ENCODE measurements around the gene MYEOV.

MYEOV gene

DNA sequence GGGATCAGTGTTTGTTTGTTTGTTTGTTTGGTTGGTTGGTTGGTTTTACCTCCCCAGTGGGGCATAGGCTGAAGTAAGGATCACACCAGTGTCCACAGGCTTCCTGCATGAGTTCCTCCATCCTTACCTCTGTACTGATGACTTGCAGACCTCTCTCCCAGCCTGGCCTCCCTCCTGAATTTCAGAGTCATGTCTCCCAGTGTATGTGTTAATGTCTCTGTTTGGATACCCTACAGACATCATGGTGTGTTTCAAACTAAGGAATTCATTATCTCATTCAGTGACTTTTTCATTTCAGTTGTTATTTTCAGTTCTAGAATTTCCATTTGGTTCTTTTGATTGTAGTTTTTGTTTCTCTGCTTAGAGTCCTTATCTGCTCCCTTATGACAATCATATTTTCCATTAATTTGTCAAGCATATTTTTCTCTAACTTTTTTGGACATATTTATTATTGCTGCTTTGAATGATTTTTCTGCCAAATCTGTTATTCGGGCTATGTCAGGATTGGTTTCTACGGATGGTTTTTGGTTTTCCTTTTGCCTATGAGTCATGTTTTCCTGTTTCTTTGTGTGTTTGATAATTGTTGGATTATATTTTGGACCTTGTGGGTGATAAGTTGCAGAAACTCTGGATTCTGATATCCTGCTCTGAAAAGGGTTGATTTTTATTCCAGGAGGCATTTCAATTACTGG is 23.6 kb downstream of the MYEOV start:
- H3K4me1 Mint-ChIP-seq: peaks cover 12% of the 10 kb centered on the region
- CTCF ChIA-PET: no interaction called here

DNA sequence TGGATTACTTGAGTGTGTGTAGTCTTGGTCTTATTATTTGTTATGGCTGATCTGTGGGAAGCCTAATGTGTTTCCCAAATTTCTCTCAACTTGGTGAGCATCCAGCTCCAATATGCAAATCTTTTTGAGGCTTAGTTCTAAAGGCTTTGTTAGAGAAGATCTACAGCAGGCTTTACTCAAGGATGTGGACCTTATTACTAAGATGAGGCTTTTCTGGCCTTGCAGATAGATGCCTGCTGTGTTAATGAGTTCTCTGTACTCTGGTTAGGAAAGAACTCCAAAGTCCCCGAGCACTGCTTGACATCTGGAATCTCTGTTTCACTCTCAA is 24.1 kb downstream of the MYEOV start:
- peaks cover 1% of the 10 kb centered on the region for H3K36me3 Mint-ChIP-seq
- peaks cover 9% of the 10 kb centered on the region for H3K4me1 Mint-ChIP-seq
- DNase-seq: no peak
- peaks cover 15% of the 10 kb centered on the region for H3K27me3 Mint-ChIP-seq
- CTCF ChIA-PET: no interaction called here
- no peak overlapping the region for H3K4me3 Mint-ChIP-seq
- H3K9me3 Mint-ChIP-seq: peaks cover 6% of the 10 kb centered on the region
- H3K27ac Mint-ChIP-seq: no peak overlapping the region

More for the DNA sequence above, 23.6 kb downstream of the MYEOV start:
- Mint-ChIP-seq H3K27me3 (peaks cover 15% of the 10 kb centered on the region), H3K36me3 (peaks cover 1% of the 10 kb centered on the region), H3K9me3 (peaks cover 6% of the 10 kb centered on the region), H3K27ac (no peak overlapping the region), H3K4me3 (no peak overlapping the region)
- DNase-seq: peak; percentile 14

DNA sequence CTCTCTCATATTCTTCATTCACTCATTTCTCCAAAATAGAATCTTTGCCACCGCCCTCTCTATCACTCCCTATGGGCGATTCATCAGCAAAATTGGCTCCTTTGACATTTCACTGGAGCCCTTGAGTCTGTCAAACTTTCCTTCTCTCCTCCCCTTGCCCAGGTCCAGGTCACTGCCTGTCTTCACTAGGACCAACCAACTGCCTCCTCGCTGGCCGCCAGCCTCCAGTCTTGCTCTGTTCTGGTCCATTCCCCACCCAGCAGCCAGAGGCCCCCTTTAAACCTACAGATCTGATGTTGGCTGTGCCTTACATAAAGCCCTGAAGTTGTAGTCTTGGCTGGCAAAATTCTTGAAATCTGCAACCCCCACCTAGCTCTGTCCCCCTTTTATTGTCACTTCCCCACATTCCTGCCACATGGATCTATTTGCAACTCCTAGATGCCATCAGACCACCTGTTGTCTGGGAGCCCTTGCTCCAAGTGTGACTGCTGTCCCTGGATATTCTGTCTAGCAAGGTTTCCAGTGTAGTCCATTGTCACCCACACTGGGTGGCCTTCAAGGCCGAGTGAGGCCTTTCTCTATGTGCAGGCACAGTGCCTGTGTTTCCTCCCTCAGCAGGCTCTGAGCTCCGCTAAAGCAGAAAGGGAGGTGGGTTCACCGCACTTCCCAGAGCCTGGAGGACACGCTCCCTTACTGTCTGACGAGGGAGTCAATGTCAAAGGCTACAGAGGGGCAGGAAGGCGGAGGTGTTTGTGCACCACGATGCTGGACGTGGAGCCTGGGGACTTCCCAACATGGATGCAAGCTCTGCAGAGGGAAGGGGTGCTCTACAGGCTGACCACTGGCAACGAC is 25.5 kb downstream of the MYEOV start:
- Mint-ChIP-seq H3K27me3 (peaks cover 15% of the 10 kb centered on the region), H3K27ac (no peak overlapping the region), H3K9me3 (peaks cover 6% of the 10 kb centered on the region), H3K4me1 (peaks cover 7% of the 10 kb centered on the region), H3K36me3 (peaks cover 1% of the 10 kb centered on the region), H3K4me3 (no peak overlapping the region)
- CTCF ChIA-PET: no interaction called here
- DNase-seq: no peak

DNA sequence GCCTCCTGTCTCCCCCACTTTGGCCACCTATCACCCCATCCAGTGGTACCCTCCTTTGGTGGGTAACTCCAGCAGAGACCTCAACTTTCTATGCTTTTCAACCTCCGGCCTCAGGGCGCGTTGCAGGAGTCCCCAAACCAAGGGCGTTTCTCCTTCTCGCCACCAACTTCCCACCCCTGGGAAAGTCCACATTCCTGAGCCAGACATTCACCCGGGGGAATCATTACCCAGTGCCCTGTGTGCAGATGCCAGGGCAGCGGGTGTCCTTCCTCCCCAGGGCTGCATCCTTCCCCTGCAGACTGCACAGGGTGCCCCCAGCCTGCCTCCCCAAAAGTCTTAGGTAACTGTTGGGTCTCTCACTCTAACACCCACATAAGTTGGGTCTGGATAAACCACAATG is 26.4 kb downstream of the MYEOV start:
- peaks cover 1% of the 10 kb centered on the region for H3K36me3 Mint-ChIP-seq
- no peak for DNase-seq
- H3K4me1 Mint-ChIP-seq: peaks cover 7% of the 10 kb centered on the region
- CTCF ChIA-PET: no interaction called here
- H3K27me3 Mint-ChIP-seq: peaks cover 15% of the 10 kb centered on the region
- peaks cover 6% of the 10 kb centered on the region for H3K9me3 Mint-ChIP-seq
- H3K27ac Mint-ChIP-seq: no peak overlapping the region
- no peak overlapping the region for H3K4me3 Mint-ChIP-seq

DNA sequence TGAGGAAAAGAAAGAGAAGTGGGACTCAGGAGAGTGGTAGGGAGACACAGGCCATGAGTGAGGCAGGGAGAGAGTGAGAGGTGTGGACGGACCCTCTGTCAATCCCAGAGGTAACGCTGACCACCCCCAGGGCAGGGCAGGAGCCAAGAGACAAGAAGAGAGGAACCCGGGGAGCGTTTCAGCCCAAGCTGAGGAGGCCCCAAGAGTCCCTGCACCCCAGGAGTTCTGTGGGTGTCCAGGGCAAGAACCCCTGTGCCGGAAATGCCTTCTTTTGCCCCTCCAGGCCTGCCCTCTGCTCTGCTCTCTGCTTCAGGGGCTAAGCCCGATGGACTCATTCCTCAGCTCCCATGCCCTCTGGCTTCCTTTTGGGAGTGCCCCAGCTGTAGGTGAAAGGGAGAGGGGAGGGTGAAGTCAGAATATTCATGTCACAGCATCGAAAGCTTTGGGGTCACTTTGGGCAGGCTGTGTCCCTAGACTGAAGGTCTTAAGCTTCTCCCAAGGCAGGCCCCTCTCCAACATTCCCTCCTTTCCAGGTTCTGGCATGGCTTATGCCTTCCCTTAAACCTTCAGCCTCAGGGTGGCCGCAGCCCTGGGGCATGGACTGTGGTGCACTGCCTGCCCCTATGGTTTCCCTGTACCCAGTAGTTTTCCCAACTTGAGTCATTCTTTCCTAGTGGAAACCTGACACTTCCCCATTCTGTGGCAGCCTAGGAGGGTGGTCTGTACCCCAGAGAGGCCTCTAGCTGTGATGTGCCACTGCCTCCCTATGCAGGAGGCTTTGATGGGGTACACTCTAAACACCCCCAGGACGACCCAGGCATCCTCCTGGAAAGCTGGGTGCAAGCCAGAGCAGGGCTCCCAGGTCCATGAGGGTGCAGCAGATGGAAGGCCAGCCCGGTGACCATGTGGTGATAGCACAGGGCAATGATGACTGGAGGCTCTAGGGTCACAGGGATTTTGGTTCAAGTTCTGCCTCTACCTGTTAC is 27.1 kb downstream of the MYEOV start:
- Mint-ChIP-seq H3K4me3 (no peak overlapping the region), H3K9me3 (peaks cover 6% of the 10 kb centered on the region), H3K27me3 (peaks cover 19% of the 10 kb centered on the region), H3K36me3 (peaks cover 1% of the 10 kb centered on the region), H3K27ac (no peak overlapping the region), H3K4me1 (peaks cover 7% of the 10 kb centered on the region)
- no peak for DNase-seq
- CTCF ChIA-PET: no interaction called here

DNA sequence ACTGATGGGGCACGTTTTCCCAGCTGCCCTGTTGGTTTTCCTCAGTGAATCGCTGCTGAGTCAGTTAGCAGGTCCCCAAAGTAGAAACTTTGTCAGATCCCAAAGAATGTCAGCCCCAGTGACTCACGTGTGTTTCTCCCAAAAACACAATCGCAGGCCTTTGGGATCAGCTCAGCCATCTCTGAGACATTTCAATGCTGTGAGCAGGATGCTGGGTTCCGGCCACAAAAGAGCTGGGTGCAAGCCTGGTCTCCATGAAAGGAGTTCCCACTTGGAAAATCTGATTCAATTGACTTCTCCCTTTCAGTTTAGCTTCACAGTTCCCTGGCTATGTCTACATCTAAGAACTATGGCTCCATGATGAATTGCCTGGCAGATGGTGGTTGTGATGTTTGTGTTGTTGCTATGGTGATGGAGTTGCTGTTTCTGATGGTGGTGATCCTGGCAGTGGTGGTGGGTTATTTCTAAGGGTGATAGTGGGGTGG is 28.0 kb downstream of the MYEOV start:
- Mint-ChIP-seq H3K4me3 (no peak overlapping the region), H3K9me3 (peaks cover 6% of the 10 kb centered on the region), H3K36me3 (peaks cover 1% of the 10 kb centered on the region), H3K27me3 (peaks cover 19% of the 10 kb centered on the region), H3K4me1 (peaks cover 7% of the 10 kb centered on the region), H3K27ac (no peak overlapping the region)
- CTCF ChIA-PET: no interaction called here
- DNase-seq: no peak

DNA sequence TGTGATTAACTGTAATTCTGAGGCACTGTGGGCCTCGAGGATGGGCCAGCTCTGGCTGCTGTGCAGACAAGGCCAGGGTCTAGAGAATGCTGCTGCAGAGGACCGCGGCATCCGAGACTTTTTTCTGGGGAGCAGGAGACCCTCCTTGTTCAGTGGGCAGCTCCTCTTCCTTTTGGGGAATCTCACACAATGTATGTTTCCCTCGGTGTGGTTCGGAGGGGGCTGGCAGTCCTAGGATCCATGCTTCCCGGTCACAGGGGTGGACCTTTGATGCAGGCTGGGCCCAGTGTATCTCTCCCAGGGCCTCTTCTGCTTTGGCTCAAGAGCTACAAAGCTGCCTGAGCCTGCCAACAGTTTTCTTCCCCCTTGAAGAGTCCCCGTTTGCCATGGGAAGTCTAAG is 31.5 kb downstream of the MYEOV start:
- CTCF ChIA-PET: no interaction called here

DNA sequence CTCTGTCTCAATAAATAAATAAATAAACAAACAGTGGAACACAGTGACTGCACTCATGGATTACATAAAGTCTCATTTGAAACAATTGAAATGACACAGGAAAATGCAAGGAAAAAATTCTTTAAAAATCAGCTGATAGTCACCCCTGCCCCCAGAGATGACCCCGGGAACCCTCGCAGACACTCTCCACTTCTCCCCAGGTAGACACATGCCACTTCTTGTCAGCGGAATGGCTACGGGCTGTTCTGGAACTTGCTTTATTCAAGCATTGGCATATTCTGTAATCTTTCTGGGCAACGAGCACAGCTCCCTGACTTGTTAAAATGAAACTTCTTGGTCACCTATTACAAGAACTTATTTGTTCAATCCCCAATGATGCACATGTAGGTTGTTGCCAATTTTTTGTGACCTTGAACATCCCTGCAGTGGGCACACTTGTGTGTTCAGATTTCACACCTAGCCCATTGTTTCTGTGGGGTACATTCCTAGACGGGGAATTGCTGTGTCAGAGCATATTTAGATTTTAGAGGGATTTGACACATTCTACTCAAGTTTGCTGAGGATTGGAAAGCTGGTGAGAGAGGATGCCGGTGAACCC is 32.8 kb downstream of the MYEOV start:
- Mint-ChIP-seq H3K27me3 (peaks cover 11% of the 10 kb centered on the region), H3K27ac (no peak overlapping the region), H3K4me1 (no peaks in the 10 kb centered on the region), H3K9me3 (no peaks in the 10 kb centered on the region), H3K36me3 (no peaks in the 10 kb centered on the region), H3K4me3 (no peak overlapping the region)
- DNase-seq: peak; percentile 4
- CTCF ChIA-PET: interaction anchor here (0.6 to 1.0 kb wide), 2 partner anchors 30 to 34 kb away, joined by 3 to 4 read pairs; no protein-coding TSS in a partner anchor

More for the DNA sequence above, 31.5 kb downstream of the MYEOV start:
- H3K36me3 Mint-ChIP-seq: no peaks in the 10 kb centered on the region
- peak; percentile 9 for DNase-seq
- no peaks in the 10 kb centered on the region for H3K4me1 Mint-ChIP-seq
- no peak overlapping the region for H3K27ac Mint-ChIP-seq
- no peak overlapping the region for H3K4me3 Mint-ChIP-seq
- peaks cover 18% of the 10 kb centered on the region for H3K27me3 Mint-ChIP-seq
- no peaks in the 10 kb centered on the region for H3K9me3 Mint-ChIP-seq

DNA sequence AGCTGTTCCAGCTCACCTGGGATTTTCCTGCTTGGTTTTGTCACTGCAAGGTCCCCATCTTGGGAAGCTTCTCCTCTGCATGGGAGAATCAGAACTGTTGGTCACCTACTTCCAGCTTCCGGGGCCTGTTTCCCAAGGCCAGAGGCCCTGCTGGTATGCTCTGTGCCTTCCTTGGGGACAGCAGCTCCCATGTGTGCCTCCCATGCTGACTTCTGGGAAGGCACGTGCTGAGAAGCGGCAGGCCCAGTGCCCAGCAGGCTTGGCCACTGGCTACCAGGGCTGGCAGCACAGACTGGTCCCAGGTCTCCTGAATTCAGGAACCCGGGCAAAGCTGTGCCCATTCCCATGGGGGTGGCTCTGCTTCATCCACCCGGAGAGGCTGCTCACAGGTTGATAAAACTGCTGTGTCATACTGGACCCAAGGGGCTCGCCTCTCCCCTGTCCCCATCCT is 33.8 kb downstream of the MYEOV start:
- H3K4me3 Mint-ChIP-seq: no peak overlapping the region
- no peaks in the 10 kb centered on the region for H3K9me3 Mint-ChIP-seq
- no peak overlapping the region for H3K27ac Mint-ChIP-seq
- CTCF ChIA-PET: interaction anchor here (1.0 kb wide), 1 partner anchor 35 kb away, joined by 3 read pairs; no protein-coding TSS in a partner anchor
- H3K36me3 Mint-ChIP-seq: no peaks in the 10 kb centered on the region
- H3K4me1 Mint-ChIP-seq: no peaks in the 10 kb centered on the region
- DNase-seq: no peak
- peaks cover 16% of the 10 kb centered on the region for H3K27me3 Mint-ChIP-seq

DNA sequence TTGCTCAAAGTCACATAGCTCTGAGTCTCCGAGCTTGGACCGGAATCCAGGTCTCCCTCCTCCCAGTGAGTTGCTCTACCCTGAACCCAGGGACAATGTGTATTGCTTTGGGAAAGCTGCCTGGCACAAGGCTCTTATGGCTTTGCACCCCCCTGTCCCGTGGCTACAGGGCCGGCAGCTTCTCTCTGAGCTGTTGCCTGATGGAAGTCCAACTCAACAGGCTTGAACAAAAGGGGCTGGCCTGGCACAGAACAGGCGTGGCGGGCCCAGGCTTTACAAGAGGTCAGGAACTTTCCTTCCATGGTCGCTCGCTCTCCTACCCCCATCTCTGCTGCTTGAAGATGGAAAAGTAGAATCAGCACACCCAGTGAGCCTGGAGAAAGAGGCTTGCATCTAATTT is 34.3 kb downstream of the MYEOV start:
- no peak overlapping the region for H3K4me3 Mint-ChIP-seq
- no peaks in the 10 kb centered on the region for H3K4me1 Mint-ChIP-seq
- H3K27me3 Mint-ChIP-seq: peaks cover 19% of the 10 kb centered on the region
- DNase-seq: no peak
- H3K27ac Mint-ChIP-seq: no peak overlapping the region
- CTCF ChIA-PET: no interaction called here
- H3K36me3 Mint-ChIP-seq: no peaks in the 10 kb centered on the region
- no peaks in the 10 kb centered on the region for H3K9me3 Mint-ChIP-seq

DNA sequence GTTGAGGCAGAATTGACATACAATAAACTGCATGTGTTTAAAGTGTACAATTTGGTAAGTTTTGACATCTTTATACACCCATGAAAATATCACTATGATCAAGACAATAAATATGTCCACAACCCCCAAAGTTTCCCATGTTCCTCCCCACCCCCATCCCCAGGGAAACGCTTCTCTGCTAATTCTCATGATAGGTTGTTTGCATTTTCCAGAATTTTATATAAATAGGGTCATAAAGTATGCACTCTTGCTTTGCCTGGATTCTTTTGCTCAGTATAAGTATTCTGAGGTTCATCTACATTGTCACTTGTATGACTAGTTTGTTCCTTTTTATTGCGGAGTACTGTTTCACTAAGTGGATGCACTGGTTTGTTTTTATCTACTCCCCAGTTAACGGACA is 35.6 kb downstream of the MYEOV start:
- H3K4me1 Mint-ChIP-seq: no peaks in the 10 kb centered on the region

DNA sequence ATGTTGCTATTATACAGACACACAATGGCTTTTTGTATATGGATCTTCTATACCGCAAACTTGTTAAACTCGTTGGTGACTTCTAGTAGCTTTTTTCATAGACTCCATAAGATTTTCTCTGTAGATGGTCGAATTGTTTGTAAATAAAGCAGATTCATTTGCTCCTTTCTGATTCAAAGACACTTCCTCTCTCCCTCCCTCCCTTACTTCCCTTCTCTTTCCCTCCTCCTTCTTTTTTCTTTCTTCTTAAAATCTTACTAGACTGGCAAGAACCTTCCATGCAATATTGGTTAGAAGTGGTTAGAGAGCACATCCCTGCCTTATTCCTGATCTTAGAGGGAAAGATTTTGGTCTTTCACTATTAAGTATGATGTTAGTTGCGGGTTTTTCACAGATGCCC is 36.4 kb downstream of the MYEOV start:
- no peak for DNase-seq
- Mint-ChIP-seq H3K36me3 (no peaks in the 10 kb centered on the region), H3K4me1 (no peaks in the 10 kb centered on the region), H3K9me3 (no peaks in the 10 kb centered on the region), H3K27ac (no peak overlapping the region), H3K27me3 (peaks cover 32% of the 10 kb centered on the region), H3K4me3 (no peak overlapping the region)
- CTCF ChIA-PET: no interaction called here

More for the DNA sequence above, 35.6 kb downstream of the MYEOV start:
- CTCF ChIA-PET: no interaction called here
- no peak overlapping the region for H3K4me3 Mint-ChIP-seq
- peaks cover 30% of the 10 kb centered on the region for H3K27me3 Mint-ChIP-seq
- DNase-seq: no peak
- no peaks in the 10 kb centered on the region for H3K36me3 Mint-ChIP-seq
- H3K27ac Mint-ChIP-seq: no peak overlapping the region
- no peaks in the 10 kb centered on the region for H3K9me3 Mint-ChIP-seq

DNA sequence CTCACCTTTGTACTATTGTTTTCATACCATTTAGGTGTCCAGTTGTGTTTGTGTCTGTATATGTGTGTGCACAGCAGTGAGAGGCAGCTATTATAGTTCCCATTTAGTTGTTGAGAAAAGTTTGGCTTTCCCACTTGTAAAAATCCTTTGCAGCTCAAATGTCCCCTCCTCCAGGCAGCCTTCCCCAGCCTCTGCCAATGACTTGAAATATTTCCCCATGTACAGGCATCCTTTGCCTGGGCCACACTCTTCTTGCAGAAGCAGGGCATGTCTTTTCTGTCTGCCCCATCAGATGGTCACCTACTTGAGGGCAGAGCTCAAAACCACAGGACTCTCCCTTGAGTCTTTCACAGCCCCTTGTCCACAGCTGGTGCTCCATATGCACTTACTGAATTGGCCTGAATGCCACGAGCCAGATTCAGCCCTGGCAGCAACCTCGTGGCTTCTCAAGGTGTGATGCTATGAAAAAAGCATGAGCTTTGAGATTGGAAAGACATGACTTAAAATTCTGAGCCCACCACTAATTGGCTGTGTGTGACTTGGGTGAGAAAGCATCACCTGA is 39.3 kb downstream of the MYEOV start:
- CTCF ChIA-PET: interaction anchor here (0.6 kb wide), 1 partner anchor 165 kb away, joined by 3 read pairs; no protein-coding TSS in a partner anchor
- no peak overlapping the region for H3K4me3 Mint-ChIP-seq
- H3K27me3 Mint-ChIP-seq: peaks cover 27% of the 10 kb centered on the region
- H3K36me3 Mint-ChIP-seq: no peaks in the 10 kb centered on the region
- H3K4me1 Mint-ChIP-seq: peaks cover 16% of the 10 kb centered on the region
- DNase-seq: no peak
- H3K9me3 Mint-ChIP-seq: no peaks in the 10 kb centered on the region
- no peak overlapping the region for H3K27ac Mint-ChIP-seq
